Gastrocnemius medialis (tissue), 4 donors: ENCODE results near the gene GALNT17. TPM values are rescaled to one million over a fixed set of nuclear protein-coding genes. Genes with fewer than 3 reads are reported as not detected.

Experiments used
- ATAC-seq, 2 donors: fragments of 150-250 bp; one replicate each; pipeline ENCODE4 v1.9.1; 2016
- DNase-seq, 2 donors: peaks; one replicate each; pipeline ENCODE4 v3.0.0-alpha.2; 2019
- H3K27ac ChIP-seq, 4 donors: fragments of 200-600 bp; sonication (generic); 1 replicate in 1 of 4; 2 replicates in 3 of 4; pipeline ENCODE4 v1.5.1; 2016 to 2018; ENCODE audit warnings: mild to moderate bottlenecking in 2 of 4, moderate library complexity in 1 of 4
- H3K27me3 ChIP-seq, 3 donors: fragments of 200-600 bp; sonication (generic) in 2 of 3; 1 replicate in 1 of 3; 2 replicates in 2 of 3; pipeline versions ENCODE4 v1.5.1 to v1.6.0; 2016 to 2019; ENCODE audit warnings: mild to moderate bottlenecking in 1 of 3, moderate library complexity in 1 of 3
- H3K36me3 ChIP-seq, 2 donors: fragments of 200-600 bp; sonication (generic) in 1 of 2; one replicate each; pipeline ENCODE4 v1.5.1; 2017 to 2018
- H3K4me1 ChIP-seq, 2 donors: fragments of 200-600 bp; sonication (generic) in 1 of 2; one replicate each; pipeline ENCODE4 v1.5.1; 2016 to 2017; ENCODE audit warnings: mild to moderate bottlenecking in 2 of 2
- H3K4me3 ChIP-seq, 4 donors: fragments of 200-600 bp; sonication (generic) in 3 of 4; 1 replicate in 1 of 4; 2 replicates in 3 of 4; pipeline ENCODE4 v1.5.1; 2016 to 2019; ENCODE audit warnings: mild to moderate bottlenecking in 2 of 4
- H3K9me3 ChIP-seq, 3 donors: fragments of 200-600 bp; sonication (generic) in 2 of 3; 1 replicate in 1 of 3; 2 replicates in 2 of 3; pipeline ENCODE4 v1.5.1; 2016 to 2019
- CTCF ChIP-seq, 5 experiments: fragments of 450-650 bp in 3 of 5; fragments of 200-600 bp in 2 of 5; sonication (generic) in 2 of 5; IDR thresholded peaks in 4 of 5; conservative IDR thresholded peaks in 1 of 5; 1 replicate in 4 of 5; 2 replicates in 1 of 5; pipeline ENCODE4 v1.5.1; 2016 to 2019; ENCODE audit warnings: antibody characterized with exemption in 5 of 5, mild to moderate bottlenecking in 3 of 5, moderate library complexity in 3 of 5
- POLR2A ChIP-seq, 2 donors: fragments of 450-650 bp; IDR thresholded peaks; one replicate each; pipeline ENCODE4 v1.6.1; 2017; ENCODE audit warnings: antibody characterized with exemption in 2 of 2, mild to moderate bottlenecking in 2 of 2, moderate library complexity in 2 of 2
- in situ Hi-C, 4 donors: fragments of 200-750 bp; cut with MboI; loops; one replicate each; pipeline versions ENCODE4 v1.15.0 to v1.8.0; 2017; ENCODE audit warnings: low sequenced_read_pairs in 4 of 4
- intact Hi-C: fragments of 100-400 bp; cut with DNase I; formaldehyde crosslinking; loops from one replicate; pipeline ENCODE4 v1.15.1; 2023; ENCODE audit warnings: low total_unique reads
- total RNA-seq, 4 donors: library from RNA; depleted of rRNA; stranded (reverse); fragments of >200 nt; gene quantifications; one replicate each; pipeline versions ENCODE4 v1.1.0 to v1.2.3, GENCODE V29; 2016

The GALNT17 gene
- total RNA-seq, 4 donors from 2014 or later: 1.9 to 13.0 (median 12.3) TPM

GRCh38 chr7:71521506-71521905 is 389.6 kb downstream of the GALNT17 start:
- peak; percentile 66 to 82 for ATAC-seq
- no peak overlapping the region for H3K4me3 ChIP-seq
- H3K36me3 ChIP-seq: no peaks in the 10 kb centered on the region
- H3K27ac ChIP-seq: no peak overlapping the region
- H3K9me3 ChIP-seq: no peaks in the 10 kb centered on the region
- intact Hi-C loops: no loop called here
- TF ChIP-seq POLR2A (IDR thresholded peaks at IDR 0.05): no peak
- no peak for TF ChIP-seq CTCF (IDR thresholded peaks at IDR 0.05 in 4 of 5, conservative IDR thresholded peaks at IDR 0.05 in 1 of 5)
- in situ Hi-C loops: no loop called here
- H3K4me1 ChIP-seq: no peaks in the 10 kb centered on the region
- DNase-seq: peak; percentile 10 to 60
- no peaks in the 10 kb centered on the region for H3K27me3 ChIP-seq

- DNase-seq: no peak
- no peak overlapping the region for H3K4me3 ChIP-seq
- H3K4me1 ChIP-seq: no peaks in the 10 kb centered on the region
- no peak overlapping the region for H3K27ac ChIP-seq
- H3K36me3 ChIP-seq: no peaks in the 10 kb centered on the region
- no peaks in the 10 kb centered on the region for H3K9me3 ChIP-seq
- H3K27me3 ChIP-seq: no peaks in the 10 kb centered on the region
- in situ Hi-C loops (no loop called here), intact Hi-C loops (no loop called here)
- no peak for ATAC-seq
- TF ChIP-seq CTCF (IDR thresholded peaks at IDR 0.05 in 4 of 5, conservative IDR thresholded peaks at IDR 0.05 in 1 of 5) (no peak), POLR2A (IDR thresholded peaks at IDR 0.05) (no peak)
Observed at GRCh38 chr7:71526106-71526505, 394.2 kb downstream of the GALNT17 start.

- no peak overlapping the region for H3K27ac ChIP-seq
- in situ Hi-C loops: no loop called here
- no peaks in the 10 kb centered on the region for H3K9me3 ChIP-seq
- no peaks in the 10 kb centered on the region for H3K36me3 ChIP-seq
- intact Hi-C loops: no loop called here
- TF ChIP-seq POLR2A (IDR thresholded peaks at IDR 0.05) (no peak), CTCF (IDR thresholded peaks at IDR 0.05 in 4 of 5, conservative IDR thresholded peaks at IDR 0.05 in 1 of 5) (no peak)
- ATAC-seq (no peak), DNase-seq (no peak)
- no peaks in the 10 kb centered on the region for H3K4me1 ChIP-seq
- no peak overlapping the region for H3K4me3 ChIP-seq
- H3K27me3 ChIP-seq: no peaks in the 10 kb centered on the region
Observed at GRCh38 chr7:71527213-71527612, 395.3 kb downstream of the GALNT17 start.

- TF ChIP-seq CTCF (IDR thresholded peaks at IDR 0.05 in 4 of 5, conservative IDR thresholded peaks at IDR 0.05 in 1 of 5): no peak
- no peak for TF ChIP-seq POLR2A (IDR thresholded peaks at IDR 0.05)
- H3K27ac ChIP-seq: no peak overlapping the region
- no peaks in the 10 kb centered on the region for H3K4me1 ChIP-seq
- H3K4me3 ChIP-seq: no peak overlapping the region
- H3K9me3 ChIP-seq: no peaks in the 10 kb centered on the region
- H3K36me3 ChIP-seq: no peaks in the 10 kb centered on the region
- H3K27me3 ChIP-seq: no peaks in the 10 kb centered on the region
- no peak for DNase-seq
- intact Hi-C loops (no loop called here), in situ Hi-C loops (no loop called here)
- ATAC-seq: no peak
Observed at GRCh38 chr7:71535616-71536015, 403.7 kb downstream of the GALNT17 start.

GRCh38 chr7:71538210-71538609 is 406.3 kb downstream of the GALNT17 start:
- Histone ChIP-seq H3K27ac (no peak overlapping the region), H3K4me1 (no peaks in the 10 kb centered on the region), H3K27me3 (no peaks in the 10 kb centered on the region), H3K4me3 (no peak overlapping the region), H3K36me3 (no peaks in the 10 kb centered on the region), H3K9me3 (no peaks in the 10 kb centered on the region)
- in situ Hi-C loops: no loop called here
- TF ChIP-seq CTCF (IDR thresholded peaks at IDR 0.05 in 4 of 5, conservative IDR thresholded peaks at IDR 0.05 in 1 of 5): no peak
- no peak for TF ChIP-seq POLR2A (IDR thresholded peaks at IDR 0.05)
- DNase-seq (no peak), ATAC-seq (no peak)
- intact Hi-C loops: no loop called here
